Brain microvascular endothelial cell (primary cell): ENCODE data around the gene RDH13.

ENCODE experiments used
- DNase-seq: peaks from one replicate; pipeline ENCODE4 v3.0.0-alpha.2; 2020
- H3K27ac ChIP-seq: fragments of 250-450 bp; sonication (Bioruptor Pico); 2 replicates; pipeline ENCODE4 v1.5.1; 2020; ENCODE audit warnings: mild to moderate bottlenecking, moderate library complexity
- H3K27me3 ChIP-seq: fragments of 250-450 bp; sonication (Bioruptor Pico); replicated peaks from 2 replicates; pipeline ENCODE4 v1.5.1; 2020; ENCODE audit warnings: mild to moderate bottlenecking
- H3K36me3 ChIP-seq: fragments of 250-450 bp; sonication (Bioruptor Pico); replicated peaks from 2 replicates; pipeline ENCODE4 v1.5.1; 2020; ENCODE audit warnings: mild to moderate bottlenecking
- H3K4me3 ChIP-seq: 2 replicates; pipeline ENCODE4 v1.5.1; 2011; ENCODE audit warnings: low read depth, mild to moderate bottlenecking, control low read depth, low read length, moderate library complexity
- in situ Hi-C: cut with HindIII; loops from 2 replicates; pipeline ENCODE4 v1.10.0; 2017; ENCODE audit warnings: low sequenced_read_pairs, low pct_ligation_motif_present
- TF ChIP-seq, protein P1 (sequence below): IDR thresholded peaks from 2 replicates; pipeline ENCODE4 v1.5.1; 2011; ENCODE audit warnings: low read depth, mild to moderate bottlenecking, moderate library complexity, low read length, control low read depth, inconsistent platforms; ENCODE audit errors: missing control alignments

RDH13 gene

DNA sequence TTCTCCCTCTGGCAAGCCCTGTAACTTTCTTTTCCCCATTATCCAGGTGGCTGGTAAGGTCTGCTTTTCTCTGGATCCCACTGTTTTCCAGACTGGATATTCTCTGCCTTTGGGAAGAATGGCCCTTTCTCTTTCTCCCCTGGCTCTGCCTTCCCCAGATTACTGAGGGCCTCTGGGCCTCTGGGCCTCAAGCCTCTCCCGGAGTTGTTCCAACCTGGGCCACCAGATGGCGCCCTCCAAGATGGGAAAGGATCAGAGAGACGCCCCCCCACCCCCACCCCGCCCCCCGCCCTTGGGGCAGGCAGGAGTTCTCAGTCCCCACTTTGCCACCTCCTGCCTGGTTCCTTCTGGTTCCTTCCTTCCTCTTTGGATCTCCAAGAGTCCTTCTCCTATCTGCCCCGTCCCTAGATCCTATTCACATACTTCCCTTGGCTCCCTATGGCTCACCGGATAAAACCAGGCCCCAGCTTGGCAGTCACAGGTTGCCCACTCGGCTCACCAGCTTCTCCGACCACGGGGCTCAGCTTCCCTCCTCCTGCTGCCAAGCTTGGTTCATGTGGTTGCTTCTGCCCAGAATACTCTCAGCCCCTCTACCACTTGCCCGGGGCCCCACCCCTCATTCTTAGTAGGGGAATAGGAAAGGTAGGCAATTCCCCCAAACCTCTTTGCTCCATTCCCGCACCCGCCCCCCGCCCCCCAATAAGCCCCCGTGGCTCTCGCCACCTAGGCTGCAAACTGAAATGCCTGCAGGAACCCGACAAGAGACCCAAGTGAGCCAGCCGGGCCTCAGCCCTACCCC is 25.8 kb upstream of the RDH13 start:
- in situ Hi-C loops = no loop called here
- peak; percentile 66 for DNase-seq
- Histone ChIP-seq H3K27ac (no peak overlapping the region), H3K27me3 (peaks cover 9% of the 10 kb centered on the region), H3K4me3 (no peak overlapping the region), H3K36me3 (peaks cover 28% of the 10 kb centered on the region)
- TF ChIP-seq, protein P1, sequence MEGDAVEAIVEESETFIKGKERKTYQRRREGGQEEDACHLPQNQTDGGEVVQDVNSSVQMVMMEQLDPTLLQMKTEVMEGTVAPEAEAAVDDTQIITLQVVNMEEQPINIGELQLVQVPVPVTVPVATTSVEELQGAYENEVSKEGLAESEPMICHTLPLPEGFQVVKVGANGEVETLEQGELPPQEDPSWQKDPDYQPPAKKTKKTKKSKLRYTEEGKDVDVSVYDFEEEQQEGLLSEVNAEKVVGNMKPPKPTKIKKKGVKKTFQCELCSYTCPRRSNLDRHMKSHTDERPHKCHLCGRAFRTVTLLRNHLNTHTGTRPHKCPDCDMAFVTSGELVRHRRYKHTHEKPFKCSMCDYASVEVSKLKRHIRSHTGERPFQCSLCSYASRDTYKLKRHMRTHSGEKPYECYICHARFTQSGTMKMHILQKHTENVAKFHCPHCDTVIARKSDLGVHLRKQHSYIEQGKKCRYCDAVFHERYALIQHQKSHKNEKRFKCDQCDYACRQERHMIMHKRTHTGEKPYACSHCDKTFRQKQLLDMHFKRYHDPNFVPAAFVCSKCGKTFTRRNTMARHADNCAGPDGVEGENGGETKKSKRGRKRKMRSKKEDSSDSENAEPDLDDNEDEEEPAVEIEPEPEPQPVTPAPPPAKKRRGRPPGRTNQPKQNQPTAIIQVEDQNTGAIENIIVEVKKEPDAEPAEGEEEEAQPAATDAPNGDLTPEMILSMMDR = peak; percentile 75

DNA sequence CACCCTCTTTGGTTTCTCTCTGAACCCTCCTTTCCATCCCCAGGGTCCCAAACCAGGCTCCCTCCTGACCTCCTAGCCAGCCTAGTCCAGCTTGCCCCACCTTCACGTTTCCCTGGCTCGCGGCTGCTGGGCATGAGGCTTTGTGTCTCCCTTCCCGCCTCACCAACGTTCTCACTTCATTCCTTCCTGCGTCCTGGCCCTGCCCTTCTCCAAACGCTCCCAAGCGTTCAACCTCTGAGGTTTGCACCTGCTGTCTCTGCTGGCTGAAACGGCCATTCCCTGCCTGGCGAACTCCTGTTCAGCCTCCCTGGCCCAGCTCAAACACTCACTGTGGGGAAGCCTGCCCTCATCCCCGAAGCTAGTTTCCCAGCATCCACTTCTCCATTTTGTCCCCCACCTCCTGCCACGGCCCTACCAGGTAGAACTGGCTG is 25.1 kb upstream of the RDH13 start:
- TF ChIP-seq, protein P1 = no peak
- no peak for DNase-seq
- no peak overlapping the region for H3K4me3 ChIP-seq
- H3K36me3 ChIP-seq = peaks cover 28% of the 10 kb centered on the region
- no peak overlapping the region for H3K27ac ChIP-seq
- peaks cover 13% of the 10 kb centered on the region for H3K27me3 ChIP-seq
- in situ Hi-C loops = no loop called here

DNA sequence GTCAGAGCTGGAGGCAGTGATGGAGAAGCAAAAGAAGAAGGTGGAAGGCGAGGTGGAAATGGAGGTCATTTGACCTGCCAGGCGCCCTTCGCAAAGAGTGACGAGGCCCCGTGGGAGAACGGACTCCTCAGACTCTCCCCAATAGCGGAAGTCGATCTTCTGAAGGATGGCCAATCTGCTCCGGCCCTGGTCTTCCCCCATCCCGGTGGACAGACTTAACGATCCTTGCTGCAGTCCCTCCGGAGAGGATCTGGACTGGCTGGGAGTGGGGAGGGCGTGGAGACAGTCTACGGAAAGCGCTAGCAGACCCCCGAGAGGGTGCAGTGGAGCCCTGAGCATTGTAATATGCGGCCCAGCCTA is 24.6 kb upstream of the RDH13 start:
- Histone ChIP-seq H3K4me3 (peak overlapping the region; percentile 59), H3K27me3 (peaks cover 15% of the 10 kb centered on the region), H3K27ac (no peak overlapping the region), H3K36me3 (peaks cover 24% of the 10 kb centered on the region)
- DNase-seq = no peak
- in situ Hi-C loops = no loop called here
- TF ChIP-seq, protein P1 = no peak

DNA sequence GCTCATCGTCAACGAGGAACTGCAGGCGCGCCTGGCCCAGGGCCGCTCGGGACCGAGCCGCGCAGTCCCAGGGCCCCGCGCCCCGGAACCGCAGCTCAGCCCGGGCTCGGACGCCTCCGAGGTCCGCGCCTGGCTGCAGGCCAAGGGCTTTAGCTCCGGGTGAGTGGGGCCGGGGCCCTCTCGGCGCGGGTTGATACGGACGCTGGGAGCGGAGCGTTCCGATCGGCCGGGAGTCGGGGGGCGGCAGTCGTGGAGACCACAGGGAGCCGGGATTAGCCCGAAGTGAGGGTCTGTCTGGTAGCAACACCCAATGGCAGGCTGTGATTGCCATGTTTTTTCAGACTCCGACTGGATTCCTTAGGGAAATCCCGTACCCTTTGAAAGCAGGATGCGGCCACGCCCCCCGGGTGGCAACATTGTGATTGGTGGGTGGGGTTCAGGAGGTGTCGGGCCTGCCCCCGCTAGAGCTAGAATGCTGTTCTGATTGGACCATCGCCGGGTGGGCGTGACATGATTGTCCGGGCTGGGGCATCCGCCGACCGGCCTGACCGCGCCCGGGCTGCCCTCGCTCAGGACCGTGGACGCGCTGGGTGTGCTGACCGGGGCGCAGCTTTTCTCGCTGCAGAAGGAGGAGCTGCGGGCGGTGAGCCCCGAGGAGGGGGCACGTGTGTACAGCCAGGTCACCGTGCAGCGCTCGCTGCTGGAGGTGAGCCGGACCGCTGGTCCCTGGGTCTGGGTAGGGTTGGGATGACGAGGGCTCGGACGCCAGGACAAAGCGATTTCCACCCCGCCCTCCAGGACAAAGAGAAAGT is 24.0 kb upstream of the RDH13 start:
- Histone ChIP-seq H3K36me3 (peaks cover 19% of the 10 kb centered on the region), H3K4me3 (peak overlapping the region; percentile 59), H3K27ac (no peak overlapping the region), H3K27me3 (peaks cover 19% of the 10 kb centered on the region)
- in situ Hi-C loops = no loop called here
- TF ChIP-seq, protein P1 = no peak
- DNase-seq = peak; percentile 91

DNA sequence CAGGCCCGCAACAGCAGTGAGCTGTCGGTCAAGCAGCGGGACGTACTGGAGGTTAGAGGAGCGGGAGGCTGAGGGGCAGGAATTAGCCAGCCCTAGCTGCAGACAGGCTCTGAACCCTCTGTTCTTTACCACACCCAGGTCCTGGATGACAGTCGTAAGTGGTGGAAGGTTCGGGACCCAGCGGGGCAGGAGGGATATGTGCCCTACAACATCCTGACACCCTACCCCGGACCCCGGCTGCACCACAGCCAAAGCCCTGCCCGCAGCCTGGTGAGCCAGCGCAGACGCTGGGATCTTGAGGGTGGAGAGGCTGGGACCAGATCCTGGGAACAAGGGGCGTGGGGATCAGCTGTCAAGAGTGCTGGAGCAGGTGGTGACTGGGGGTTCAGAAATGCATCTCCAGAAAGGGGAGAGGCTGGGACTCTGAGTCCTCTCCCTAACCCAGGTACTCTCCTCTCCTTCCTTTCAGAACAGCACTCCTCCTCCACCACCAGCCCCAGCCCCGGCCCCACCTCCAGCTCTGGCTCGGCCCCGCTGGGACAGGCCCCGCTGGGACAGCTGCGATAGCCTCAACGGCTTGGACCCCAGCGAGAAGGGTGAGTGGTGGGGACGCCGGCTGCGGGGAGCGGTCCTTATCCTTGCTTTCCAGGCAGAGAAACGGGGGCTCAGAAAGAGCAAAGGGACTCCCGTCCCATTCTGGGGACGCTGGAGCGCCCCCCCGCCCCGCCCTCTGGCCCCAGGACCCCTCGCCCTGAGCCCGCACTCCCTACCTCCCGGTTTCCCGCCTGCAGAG is 23.2 kb upstream of the RDH13 start:
- DNase-seq = no peak
- Histone ChIP-seq H3K4me3 (peak overlapping the region; percentile 59), H3K36me3 (peaks cover 13% of the 10 kb centered on the region), H3K27me3 (peaks cover 19% of the 10 kb centered on the region), H3K27ac (no peak overlapping the region)
- TF ChIP-seq, protein P1 = no peak
- in situ Hi-C loops = no loop called here
